NCI-H2227 (cell line): ENCODE measurements around the gene SF3A2.
A peak's percentile ranks its signal among the peaks of the same experiment; 100 is the strongest.
"Not testable (repeated sequence)": the region's sequence is repeated elsewhere in the genome, so short reads cannot be mapped to it uniquely, and the experiment has no call there.

ENCODE experiments used
- DNase-seq: peaks from one replicate; lab custom pipeline; 2025; ENCODE audit not compliant: unreplicated experiment; lab: John Stamatoyannopoulos, UW

SF3A2 gene, protein sequence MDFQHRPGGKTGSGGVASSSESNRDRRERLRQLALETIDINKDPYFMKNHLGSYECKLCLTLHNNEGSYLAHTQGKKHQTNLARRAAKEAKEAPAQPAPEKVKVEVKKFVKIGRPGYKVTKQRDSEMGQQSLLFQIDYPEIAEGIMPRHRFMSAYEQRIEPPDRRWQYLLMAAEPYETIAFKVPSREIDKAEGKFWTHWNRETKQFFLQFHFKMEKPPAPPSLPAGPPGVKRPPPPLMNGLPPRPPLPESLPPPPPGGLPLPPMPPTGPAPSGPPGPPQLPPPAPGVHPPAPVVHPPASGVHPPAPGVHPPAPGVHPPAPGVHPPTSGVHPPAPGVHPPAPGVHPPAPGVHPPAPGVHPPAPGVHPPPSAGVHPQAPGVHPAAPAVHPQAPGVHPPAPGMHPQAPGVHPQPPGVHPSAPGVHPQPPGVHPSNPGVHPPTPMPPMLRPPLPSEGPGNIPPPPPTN

DNA sequence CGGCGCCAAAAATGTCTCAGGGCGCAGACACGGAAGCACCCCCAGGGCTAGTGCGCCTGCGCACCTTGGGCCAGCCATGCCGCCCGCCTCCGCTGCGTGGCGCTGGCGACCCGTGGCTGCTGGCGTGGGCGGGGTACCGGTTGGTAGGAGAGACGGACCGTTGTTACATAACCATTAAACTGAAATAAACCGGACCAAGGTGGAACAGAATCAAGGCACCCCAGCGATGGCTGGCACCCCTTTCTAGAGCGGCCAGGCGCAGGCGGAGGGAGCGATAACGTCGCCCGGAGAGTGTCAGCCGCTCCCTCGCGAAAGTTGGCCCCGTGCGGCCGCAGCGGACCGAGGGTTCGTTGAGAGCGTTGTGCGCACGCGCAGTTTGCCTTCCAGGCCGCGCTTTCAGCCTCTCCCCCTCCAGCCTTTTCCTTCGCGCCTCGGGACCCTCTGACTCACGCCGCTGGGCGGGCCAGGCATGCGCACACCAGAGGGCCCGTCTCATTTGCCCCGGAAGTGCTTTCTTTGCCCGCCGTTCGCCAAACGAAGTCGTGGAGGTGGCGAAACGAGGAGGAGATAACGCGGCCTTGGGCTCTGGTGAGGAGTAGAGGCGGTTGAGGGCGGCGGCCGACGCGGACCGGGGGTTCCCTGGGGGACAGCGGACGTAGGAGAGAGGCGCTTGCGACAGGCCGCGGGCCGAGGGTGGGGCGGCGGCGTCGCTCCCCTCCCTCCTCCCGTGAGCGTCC is at the start of gene SF3A2, which contains the start of gene PLEKHJ1:
TSS of gene SF3A2 (plus strand) at position 511 of the 737 bp plus-strand sequence. CDS start 6,595 bp downstream, outside the sequence.
TSS of gene PLEKHJ1 (minus strand) at position 16 of the 737 bp plus-strand sequence. CDS start 81 bp downstream, outside the sequence.
- peak; percentile 96 for DNase-seq

DNA sequence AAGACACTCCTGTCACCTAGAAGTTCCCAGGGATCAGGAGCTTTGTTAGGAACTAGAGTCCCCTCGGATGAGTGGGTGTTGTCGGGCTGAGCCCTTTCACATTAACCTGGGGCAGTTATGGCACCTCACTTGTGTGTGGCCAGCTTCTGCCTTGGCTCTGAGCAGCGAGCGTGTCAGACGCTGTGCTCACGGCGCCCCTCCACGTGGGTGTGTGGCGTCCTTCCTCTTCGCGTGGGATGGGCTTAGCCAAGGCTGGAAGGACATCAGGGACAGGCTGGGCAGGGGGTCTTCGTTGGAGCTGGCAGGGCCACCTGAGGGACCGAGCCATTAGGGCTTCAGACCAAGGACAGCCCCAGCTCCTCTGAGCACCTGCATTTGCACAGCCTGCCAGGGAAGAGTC is 49.5 kb upstream of the SF3A2 start:
- DNase-seq, result no peak

DNA sequence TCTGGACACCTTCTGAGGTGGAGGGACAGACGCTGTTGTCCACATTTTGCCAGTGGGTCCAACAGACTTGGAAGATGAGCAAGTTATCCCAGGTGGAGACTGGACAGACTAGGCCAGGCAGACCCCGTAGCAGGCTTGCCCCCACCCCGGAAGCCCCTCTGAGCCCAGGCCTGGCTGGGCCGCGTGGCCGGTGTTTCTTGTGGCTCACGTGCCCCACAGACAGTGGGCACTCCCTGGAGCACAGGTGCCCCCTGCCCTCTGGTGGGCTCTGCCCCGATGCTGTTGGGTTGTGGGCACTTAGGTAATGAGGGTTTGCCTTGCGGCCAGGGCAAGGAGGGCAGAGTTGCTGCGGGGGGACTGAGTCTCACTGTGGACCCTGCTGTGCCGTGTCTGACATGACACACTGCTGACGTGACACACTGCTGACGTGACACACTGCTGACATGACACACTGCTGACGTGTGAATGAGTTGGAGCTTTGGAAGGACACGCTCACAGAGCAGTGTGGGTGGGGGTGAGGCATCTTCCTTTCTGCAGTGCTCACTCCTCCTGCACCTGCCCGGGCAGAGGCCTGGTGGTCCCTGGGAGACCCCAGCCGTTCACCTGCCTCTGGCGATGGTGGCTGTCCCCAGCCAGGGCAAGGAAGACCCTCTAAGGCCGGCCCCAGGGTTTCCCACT is 47.8 kb upstream of the SF3A2 start:
- no peak for DNase-seq

DNA sequence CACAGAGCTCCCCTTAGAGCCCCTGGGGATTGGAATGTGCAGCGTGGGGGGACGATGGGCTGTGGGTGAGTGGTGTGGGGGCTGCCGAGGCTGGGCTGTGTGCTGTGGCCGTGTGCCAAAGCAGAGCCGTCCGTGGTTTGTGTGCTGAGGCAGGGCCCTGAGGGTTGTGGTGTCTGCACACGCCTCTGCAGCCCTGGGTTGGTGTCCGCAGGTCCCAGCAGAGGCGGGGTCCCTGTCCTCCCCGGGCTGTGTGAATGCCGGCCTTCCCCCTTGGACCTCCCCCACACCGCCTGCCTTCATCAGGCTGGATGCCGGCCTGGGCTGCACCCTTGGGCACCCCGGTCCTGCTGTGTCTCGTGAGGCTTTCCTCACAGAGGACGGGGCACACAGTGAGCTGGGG is 46.7 kb upstream of the SF3A2 start:
- no peak for DNase-seq

DNA sequence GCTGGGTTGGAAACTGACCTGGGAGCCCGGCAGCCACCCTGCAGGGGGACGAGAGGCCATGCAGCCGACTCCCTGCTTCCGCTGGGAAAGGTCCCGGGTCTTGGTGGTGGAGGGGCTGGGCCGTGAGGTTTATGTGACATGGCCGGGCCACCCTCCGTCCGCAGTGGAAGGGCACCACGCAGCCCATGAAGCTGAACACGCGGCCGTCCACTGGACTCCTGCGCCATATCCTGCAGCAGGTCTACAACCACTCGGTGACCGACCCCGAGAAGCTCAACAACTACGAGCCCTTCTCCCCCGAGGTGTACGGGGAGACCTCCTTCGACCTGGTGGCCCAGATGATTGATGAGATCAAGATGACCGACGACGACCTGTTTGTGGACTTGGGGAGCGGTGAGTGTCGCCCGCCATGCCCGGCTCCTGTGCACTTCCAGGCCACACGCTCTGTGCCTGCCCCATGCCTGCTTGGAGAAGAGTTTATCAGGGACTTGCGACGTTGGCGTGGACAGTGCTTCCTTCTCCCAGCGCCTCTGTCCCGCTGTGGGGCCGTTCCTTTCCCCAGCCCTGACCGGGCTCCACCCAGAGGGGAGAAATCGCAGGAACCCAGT is 45.7 kb upstream of the SF3A2 start:
- no peak for DNase-seq

DNA sequence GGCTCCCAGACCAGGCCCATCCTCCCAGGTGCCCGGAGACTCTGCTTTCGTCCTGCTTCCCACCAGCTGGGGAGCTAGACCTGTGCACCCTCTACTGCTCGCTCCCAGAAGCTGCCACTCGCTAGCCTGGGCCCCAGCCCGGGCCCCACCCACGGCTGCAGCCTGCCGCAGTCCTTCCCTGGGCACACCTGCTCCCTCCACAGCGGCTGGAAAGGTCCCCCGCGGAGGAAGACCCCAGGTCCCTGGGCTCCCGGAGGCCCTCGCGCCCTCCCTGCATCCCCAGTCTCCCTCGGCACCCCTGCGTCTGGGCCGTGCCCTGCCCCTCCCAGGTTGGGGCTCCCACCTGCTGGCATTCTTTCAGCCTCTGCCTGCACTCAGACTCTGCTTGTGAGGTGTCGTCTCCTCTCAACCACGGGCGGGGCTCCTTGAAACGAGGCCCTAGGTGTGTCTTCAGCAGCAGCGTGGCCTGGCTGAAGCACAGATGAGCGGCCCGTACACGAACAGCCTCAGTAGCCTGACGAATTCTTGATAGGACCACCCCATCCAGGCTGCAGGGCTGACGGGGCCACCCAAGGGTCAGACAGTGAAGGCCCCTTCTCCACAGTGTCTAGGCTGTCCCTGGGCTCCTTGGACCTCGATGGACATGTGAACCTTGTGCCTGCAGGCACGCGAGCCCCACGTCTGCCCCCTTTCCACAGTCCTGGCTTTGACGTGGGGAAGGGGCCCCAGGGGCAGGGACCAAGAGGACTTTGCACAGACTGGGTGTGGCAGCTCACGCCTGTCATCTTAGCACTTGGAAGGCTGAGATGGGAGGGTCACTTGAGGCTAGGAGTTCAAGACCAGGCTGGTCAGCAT is 44.9 kb upstream of the SF3A2 start:
- no peak for DNase-seq

DNA sequence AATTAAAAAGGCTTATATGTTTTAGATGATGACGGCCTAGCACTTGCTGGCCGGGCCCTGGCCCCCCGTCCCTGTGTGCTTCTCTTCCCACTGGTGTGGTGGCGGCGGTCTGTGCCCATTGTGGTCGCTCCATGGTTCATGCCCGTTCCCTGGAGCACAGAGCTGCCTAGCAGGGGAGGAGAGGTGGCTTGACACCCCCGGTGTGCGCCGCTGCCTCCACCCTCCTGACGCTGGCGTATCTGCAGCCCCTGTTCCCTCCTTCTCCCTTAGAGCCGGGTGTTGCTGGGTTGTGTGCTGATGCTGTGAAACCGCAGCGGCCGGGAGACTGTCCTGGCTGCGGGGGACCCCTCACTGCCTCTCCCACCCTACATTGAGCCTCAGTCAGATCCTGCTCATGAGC is 43.8 kb upstream of the SF3A2 start:
- no peak for DNase-seq

DNA sequence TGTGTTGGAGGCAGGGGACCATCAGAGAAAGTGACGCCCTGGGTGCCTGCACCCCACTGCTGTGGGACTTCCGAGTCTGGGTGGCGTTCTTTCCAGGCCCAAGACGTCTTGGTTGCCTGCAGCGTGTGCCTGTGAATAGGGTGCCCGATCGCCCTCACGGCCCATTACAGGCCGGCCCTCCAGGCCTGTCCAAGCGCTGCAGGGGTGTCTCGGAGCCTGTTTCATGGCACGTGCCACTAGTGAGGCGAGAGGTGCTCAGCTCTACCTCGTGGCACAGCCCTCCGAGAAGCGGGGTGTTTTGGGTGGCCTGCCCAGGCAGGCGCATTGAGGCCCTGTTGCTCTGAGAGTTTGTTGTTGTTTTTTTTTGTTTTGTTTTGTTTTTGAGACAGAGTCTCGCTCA is 42.8 kb upstream of the SF3A2 start:
- DNase-seq, result no peak

DNA sequence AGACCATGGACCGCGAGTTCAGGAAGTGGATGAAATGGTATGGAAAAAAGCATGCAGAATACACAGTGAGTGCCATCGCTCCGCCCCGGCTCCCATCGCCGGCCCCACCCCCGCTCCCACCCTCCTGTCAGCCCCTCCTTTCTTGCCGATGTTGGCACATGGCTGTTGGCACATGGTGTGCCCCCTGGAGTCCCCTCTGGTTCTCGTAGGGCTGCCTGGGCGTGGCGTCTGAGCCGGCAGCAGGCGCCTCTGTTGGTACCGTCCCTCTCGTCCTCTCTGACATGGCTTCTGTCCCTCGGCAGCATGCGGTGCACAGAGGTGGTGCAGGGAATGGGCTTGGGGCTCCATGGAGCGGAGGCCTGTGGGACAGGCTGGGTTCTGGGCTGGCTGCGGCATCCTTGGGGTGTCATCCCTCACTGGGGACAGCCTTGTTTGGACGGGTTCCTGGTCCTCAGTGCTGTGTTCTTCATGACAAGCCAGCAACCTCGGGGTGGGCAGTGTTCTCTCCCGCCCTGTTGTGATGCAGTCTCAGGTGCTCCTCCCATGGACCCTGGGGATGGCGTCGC is 42.0 kb upstream of the SF3A2 start:
- DNase-seq, result no peak

DNA sequence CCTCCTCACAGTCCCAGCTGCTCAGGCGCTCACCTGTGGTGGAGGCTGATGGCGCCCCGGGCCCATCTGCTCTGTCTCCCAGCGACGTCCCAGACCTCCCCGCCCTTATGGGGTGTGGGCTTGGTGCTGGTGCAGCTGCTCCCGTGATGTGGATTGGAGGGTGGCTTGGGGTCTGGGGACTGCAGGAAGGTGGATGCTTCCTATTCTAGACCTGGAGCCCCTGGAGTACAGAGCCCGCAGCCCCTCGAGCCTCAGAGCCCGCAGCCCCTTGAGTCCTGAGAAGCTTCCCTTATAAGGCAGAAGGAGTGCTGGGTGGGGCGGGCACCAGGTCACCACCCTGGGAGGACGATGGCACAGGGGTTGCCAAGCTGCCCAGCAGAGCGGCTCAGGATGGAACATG is 41.3 kb upstream of the SF3A2 start:
- no peak for DNase-seq

DNA sequence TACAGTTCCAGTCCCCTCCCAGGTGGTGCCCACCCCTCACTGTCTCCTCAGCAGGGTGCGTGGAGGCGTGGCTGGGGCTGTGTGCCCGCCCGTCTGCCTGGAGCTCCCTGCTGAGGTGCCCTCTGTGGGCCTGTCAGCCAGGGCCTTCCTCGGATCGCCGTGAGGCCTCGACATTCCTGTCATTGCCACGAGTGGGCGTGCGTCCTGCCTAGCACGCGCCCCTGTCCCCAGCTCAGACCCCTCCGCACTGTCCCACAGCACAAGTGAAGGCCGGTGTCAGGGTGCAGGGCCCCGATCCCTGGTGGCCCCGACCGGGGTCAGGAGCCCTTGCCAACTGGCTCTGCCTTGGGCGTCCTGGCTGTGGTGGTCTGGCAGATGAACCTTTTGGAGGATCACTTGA is 40.7 kb upstream of the SF3A2 start:
- no peak for DNase-seq

DNA sequence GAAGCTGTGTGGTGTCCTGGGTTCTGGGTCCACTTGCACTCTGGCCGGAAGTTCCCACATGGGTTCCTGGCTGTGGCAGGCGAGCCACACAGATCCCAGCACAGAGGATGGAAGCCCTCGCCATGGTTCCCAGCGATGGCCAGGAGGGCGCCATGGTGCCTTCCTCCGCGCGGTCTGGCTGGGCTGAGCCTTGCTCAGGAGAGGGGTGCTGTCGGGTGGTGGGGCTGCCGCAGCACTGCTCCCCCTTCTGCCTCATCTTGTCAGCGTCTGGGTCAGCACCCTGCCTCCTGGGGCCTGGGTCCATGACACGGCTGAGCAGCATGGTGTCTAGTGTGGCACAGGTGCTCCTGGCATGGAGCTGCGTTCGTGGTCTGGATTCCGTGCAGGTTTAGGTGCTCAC is 39.4 kb upstream of the SF3A2 start:
- no peak for DNase-seq

DNA sequence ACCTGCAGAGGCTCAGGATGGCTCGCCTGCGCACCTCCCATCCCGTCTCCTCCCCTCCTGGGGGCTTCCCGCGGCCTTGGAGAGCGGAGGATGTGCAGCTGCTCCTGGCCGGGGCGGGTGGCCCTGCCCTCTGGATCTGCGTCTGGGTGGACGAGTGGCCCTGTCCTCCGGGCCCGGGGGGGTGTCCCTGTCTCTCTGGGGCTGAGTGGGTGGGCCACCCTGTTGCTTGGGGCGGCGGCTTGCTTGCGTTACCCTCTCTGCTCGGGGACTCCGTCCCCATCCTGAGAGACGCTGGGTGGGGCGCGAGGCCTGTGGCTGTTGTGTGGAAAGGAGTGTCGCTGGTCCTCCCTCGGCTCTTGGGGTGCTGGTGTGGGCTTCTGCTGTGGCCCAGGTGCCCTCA is 38.3 kb upstream of the SF3A2 start:
- DNase-seq, result no peak

DNA sequence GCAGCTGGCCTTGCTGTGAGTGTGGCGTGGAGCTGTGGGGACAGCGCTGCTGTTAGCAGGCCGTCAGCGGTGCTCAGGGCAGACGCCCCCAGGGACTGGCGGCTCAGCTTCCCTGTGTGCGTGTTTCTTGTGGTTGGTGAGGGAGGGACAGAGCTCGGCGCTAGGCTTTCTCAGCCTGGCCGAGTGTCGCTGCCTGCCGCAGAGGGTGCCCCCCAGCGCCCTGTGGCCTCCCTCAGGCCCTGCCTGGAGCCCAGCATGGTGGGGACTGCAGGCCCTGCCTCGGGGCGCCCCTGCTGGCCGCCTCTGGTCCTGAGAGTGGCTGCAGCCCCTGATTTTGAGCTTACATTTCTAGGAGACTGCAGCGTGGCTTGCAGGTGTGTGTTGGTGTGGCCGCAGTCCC is 37.4 kb upstream of the SF3A2 start:
- peak; percentile 43 for DNase-seq

DNA sequence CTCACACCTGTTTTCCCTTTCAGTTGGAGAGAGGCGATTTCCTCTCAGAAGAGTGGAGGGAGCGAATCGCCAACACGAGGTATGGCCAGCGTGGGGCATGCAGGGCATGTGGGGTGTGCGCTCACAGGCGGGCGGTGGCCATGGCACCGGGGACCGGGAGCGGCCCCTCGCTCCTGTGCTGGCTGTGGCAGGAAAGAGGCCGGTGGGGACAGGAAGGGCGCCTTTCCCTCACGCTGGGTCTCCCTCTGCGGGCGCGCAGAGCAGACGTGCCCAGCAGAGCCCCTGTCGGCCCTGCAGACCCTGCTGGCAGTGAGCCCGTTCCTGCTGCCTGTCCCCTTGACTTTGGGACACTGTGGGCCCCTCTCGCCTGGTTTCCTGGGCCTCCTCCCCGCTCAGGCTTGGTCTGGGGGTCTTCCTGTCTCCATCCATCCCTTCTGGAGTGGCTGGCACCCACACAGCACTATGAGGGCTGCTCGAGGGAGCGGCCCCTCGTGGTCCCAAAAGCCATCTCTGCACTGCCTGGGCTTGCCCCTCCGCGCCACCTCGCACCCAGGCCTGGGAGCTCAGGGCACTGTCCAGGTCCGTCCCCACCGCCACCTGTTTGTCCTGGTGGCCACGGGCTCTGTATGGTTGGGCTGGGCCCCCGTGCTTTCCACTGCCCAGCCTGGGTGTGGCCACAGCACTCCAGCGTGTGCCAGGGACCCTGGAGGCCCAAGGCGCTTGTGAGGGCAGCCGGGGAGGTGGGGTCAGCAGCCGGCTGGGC is 36.6 kb upstream of the SF3A2 start:
- DNase-seq, result no peak

DNA sequence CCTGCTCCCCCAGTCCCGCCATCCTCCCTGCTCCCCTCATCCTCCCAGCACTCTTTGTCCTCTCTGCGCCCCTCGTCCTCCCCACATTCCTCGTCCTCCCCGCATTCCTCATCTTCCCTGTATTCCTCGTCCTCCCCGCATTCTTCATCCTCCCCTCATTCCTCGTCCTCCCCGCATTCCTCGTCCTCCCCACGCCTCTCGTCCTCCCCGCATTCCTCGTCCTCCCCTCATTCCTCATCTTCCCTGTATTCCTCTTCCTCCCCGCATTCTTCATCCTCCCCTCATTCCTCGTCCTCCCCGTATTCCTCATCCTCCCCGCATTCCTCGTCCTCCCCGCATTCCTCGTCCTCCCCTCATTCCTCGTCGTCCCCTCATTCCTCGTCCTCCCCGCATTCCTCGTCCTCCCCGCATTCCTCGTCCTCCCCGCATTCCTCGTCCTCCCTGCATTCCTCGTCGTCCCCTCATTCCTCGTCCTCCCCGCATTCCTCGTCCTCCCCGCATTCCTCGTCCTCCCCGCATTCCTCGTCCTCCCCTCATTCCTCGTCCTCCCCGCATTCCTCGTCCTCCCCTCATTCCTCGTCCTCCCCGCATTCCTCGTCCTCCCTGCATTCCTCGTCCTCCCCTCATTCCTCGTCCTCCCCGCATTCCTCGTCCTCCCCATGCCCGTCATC is 35.9 kb upstream of the SF3A2 start:
- DNase-seq, result not testable (repeated sequence)

DNA sequence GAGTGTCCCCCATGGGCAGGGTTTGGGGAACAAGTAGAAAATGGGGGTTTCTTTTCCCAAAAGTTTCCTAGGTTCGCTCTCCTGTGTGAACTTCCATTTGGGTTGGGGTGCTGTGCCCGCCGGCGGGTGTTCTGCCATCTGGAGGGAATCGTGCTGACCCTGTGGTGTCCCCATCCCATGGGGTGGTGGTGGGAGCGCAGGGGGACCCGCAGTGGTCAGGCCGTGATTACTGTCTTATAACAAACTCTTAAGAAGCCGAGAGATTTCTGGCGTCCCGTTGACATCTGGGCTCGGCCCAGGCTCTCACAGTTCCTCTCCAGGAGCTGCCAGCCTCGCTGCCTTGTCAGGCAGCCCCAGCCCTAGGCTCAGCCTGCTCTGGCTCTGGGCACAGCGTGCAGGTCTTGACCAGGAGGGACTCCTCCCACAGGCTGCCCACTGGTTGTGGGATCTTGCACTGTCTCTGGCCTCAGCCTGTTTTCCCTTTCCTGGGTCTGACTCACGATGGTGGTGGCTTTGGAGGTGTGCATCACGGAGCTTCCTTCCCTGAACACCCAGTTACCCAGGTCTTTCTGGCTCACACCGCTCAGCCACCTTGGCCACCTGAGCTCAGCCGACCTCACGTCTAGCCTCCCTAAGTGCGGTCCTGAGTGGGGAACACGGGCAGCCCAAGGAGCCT is 35.0 kb upstream of the SF3A2 start:
- no peak for DNase-seq

DNA sequence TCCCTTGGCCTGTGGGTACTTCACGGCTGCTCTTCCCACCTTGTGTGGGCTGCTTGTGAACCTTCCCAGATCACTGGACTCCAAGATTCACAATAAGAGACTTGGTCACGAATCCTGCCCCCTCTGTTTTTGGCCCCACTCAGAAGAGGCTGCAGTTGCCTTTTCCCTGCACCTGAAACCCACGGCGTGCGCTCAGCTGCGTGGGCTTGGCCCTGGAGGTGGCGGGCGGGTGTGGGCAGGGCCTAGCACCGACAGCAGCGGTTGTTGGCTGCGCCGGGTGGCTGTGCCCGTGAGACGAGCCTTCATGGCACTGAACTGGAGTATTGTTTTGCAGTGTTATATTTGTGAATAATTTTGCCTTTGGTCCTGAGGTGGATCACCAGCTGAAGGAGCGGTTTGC is 34.3 kb upstream of the SF3A2 start:
- no peak for DNase-seq
